ENCODE results near the gene CAMK2N2. TPM values are rescaled to one million over a fixed set of nuclear protein-coding genes. Genes with fewer than 3 reads are reported as not detected.

Gene CAMK2N2
- total and polyA plus RNA-seq, 2 donors (not counting 1 experiment from before 2014, with no cell fraction given): not detected

DNA sequence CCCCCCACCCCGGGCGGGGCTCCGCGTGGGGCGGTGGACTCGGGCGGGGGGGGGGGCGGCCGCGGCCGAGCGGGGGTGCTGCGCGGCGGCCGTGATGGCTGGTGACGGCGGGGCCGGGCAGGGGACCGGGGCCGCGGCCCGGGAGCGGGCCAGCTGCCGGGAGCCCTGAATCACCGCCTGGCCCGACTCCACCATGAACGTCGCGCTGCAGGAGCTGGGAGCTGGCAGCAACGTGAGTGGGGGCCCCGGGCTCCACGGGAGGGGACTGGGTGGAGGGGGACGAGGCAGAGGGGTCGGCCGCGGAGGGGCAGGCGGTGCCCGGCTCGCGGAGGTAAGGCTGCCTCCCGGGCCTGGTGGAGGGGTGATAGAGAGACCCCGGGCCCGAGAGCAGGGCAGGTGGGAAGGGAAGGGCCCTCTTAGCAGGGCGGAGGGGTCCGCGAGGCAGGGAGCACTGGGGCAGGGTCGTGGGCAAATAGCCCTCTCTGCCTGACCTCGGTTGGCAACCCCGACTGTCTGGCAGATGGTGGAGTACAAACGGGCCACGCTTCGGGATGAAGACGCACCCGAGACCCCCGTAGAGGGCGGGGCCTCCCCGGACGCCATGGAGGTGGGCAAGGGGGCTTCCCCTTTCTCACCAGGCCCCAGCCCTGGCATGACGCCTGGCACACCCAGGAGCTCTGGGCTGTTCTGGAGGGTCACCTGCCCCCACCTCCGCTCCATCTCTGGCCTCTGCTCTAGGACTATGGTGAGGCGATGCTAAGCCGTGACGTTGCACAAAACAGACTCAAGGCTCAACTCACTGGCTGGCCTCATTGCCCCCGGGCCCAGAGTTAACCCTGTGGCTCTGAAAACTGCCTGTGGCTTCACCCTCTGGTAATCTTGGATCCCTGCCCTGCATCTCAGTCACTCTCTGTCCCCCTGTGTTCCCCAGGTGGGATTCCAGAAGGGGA lies 14.9 kb upstream of the CAMK2N2 start, which contains the start of gene ECE2:
ECE2 (plus strand) TSS at position 62 of the 950 bp plus-strand sequence; CDS start at position 194, 132 bp downstream.
- ATAC-seq (ENCODE audit: low read depth): no peak
- no peaks in the 10 kb centered on the region for H3K79me2 ChIP-seq (ENCODE audit: control insufficient read depth, insufficient read depth, low read length)
- Mint-ChIP-seq H3K9me3 (ENCODE audit: insufficient read depth) (no peaks in the 10 kb centered on the region), H3K4me1 (peaks cover 4% of the 10 kb centered on the region), H3K27ac (no peak within 1 kb of the TSS), H3K4me3 (no peak within 1 kb of the TSS), H3K27me3 (peaks cover 60% of the 10 kb centered on the region)
- intact Hi-C loops (cut with micrococcal nuclease): no loop called here
- DNase-seq: peak; percentile 3
- POLR2A ChIA-PET: no interaction called here
- H3K4me3 ChIP-seq (ENCODE audit: control extremely low read depth in 1 of 5, extremely low read depth in 1 of 5, insufficient read depth in 1 of 5, low read depth in 2 of 5, low read length in 4 of 5): no peak within 1 kb of the TSS
- H3K9ac ChIP-seq (ENCODE audit: low read length): no peak within 1 kb of the TSS
- 19% methylated on average over 60 of the region's 65 CpGs for WGBS (ENCODE audit: insufficient coverage)
- no peaks in the 10 kb centered on the region for H4K20me1 ChIP-seq (ENCODE audit: control insufficient read depth, insufficient read depth, low read length, poor library complexity, severe bottlenecking)
- CTCF ChIA-PET: no interaction called here
- peaks cover 0 to 5% of the 10 kb centered on the region in 2 donors for H3K4me1 ChIP-seq (ENCODE audit: control insufficient read depth in 2 of 2, insufficient read depth in 2 of 2, low read length in 2 of 2)
- peaks cover 0 to 11% (median 0%) of the 10 kb centered on the region in 3 donors for H3K9me3 ChIP-seq (ENCODE audit: control extremely low read depth in 1 of 3, control insufficient read depth in 2 of 3, insufficient read depth in 1 of 3, low read length in 2 of 3)
- H2AFZ ChIP-seq (ENCODE audit: insufficient read depth, low read depth, low read length, poor library complexity, severe bottlenecking): no peak within 1 kb of the TSS
- peaks cover 0 to 44% (median 17%) of the 10 kb centered on the region in 4 experiments for H3K27me3 ChIP-seq (replicated peaks in 1 of 4; ENCODE audit: control extremely low read depth in 1 of 4, control insufficient read depth in 3 of 4, insufficient read depth in 4 of 4, low read length in 3 of 4)
- no peak within 1 kb of the TSS for H3K27ac ChIP-seq (ENCODE audit: low read length in 2 of 2)
- TF ChIP-seq, protein P1, sequence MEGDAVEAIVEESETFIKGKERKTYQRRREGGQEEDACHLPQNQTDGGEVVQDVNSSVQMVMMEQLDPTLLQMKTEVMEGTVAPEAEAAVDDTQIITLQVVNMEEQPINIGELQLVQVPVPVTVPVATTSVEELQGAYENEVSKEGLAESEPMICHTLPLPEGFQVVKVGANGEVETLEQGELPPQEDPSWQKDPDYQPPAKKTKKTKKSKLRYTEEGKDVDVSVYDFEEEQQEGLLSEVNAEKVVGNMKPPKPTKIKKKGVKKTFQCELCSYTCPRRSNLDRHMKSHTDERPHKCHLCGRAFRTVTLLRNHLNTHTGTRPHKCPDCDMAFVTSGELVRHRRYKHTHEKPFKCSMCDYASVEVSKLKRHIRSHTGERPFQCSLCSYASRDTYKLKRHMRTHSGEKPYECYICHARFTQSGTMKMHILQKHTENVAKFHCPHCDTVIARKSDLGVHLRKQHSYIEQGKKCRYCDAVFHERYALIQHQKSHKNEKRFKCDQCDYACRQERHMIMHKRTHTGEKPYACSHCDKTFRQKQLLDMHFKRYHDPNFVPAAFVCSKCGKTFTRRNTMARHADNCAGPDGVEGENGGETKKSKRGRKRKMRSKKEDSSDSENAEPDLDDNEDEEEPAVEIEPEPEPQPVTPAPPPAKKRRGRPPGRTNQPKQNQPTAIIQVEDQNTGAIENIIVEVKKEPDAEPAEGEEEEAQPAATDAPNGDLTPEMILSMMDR (IDR thresholded peaks at IDR 0.05): no peak
- no peak for TF ChIP-seq EZH2 (IDR thresholded peaks at IDR 0.05; ENCODE audit: borderline replicate concordance, insufficient read depth, low read depth, low read length, poor library complexity, severe bottlenecking)
- no peaks in the 10 kb centered on the region for H3K36me3 ChIP-seq (replicated peaks in 1 of 2; ENCODE audit: control extremely low read depth in 1 of 2, control insufficient read depth in 1 of 2, extremely low read depth in 1 of 2, insufficient read depth in 2 of 2, low read length in 1 of 2)
- no peak within 1 kb of the TSS for H3K4me2 ChIP-seq (replicated peaks; ENCODE audit: low read depth, low read length, poor library complexity, severe bottlenecking)

DNA sequence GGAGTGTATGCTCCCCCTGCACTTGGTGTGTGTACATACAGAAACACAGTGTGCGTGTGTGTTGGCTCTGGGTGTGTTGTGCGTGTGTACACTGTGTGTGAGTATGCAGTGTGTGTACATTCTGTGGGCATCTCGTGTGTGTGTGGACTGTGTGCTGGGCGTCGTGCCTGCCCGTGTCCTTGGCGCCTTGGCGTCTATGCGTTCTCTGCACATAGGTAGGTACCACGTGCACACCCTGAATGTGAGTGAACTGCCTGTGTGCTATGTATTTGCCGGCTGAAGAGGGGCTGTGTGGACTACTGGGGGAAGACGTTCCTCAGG lies 14.0 kb upstream of the CAMK2N2 start:
- ChIA-PET CTCF (no interaction called here), POLR2A (no interaction called here)
- H2AFZ ChIP-seq (ENCODE audit: insufficient read depth, low read depth, low read length, poor library complexity, severe bottlenecking): no peak overlapping the region
- no peak overlapping the region for H3K9ac ChIP-seq (ENCODE audit: low read length)
- DNase-seq: peak; percentile 3
- H3K27ac ChIP-seq (ENCODE audit: low read length in 2 of 2): no peak overlapping the region
- ATAC-seq (ENCODE audit: low read depth): no peak
- H3K4me1 Mint-ChIP-seq: peaks cover 4% of the 10 kb centered on the region
- no peak overlapping the region for H3K4me3 Mint-ChIP-seq
- H3K27me3 Mint-ChIP-seq: peaks cover 60% of the 10 kb centered on the region
- intact Hi-C loops (cut with micrococcal nuclease): no loop called here
- H3K79me2 ChIP-seq (ENCODE audit: control insufficient read depth, insufficient read depth, low read length): no peaks in the 10 kb centered on the region
- H3K4me3 ChIP-seq (ENCODE audit: control extremely low read depth in 1 of 5, extremely low read depth in 1 of 5, insufficient read depth in 1 of 5, low read depth in 2 of 5, low read length in 4 of 5): no peak overlapping the region
- peaks cover 0 to 11% (median 0%) of the 10 kb centered on the region in 3 donors for H3K9me3 ChIP-seq (ENCODE audit: control extremely low read depth in 1 of 3, control insufficient read depth in 2 of 3, insufficient read depth in 1 of 3, low read length in 2 of 3)
- no peak overlapping the region for H3K27ac Mint-ChIP-seq
- H3K36me3 ChIP-seq (replicated peaks in 1 of 2; ENCODE audit: control extremely low read depth in 1 of 2, control insufficient read depth in 1 of 2, extremely low read depth in 1 of 2, insufficient read depth in 2 of 2, low read length in 1 of 2): no peaks in the 10 kb centered on the region
- no peaks in the 10 kb centered on the region for H3K9me3 Mint-ChIP-seq (ENCODE audit: insufficient read depth)
- peaks cover 0 to 5% of the 10 kb centered on the region in 2 donors for H3K4me1 ChIP-seq (ENCODE audit: control insufficient read depth in 2 of 2, insufficient read depth in 2 of 2, low read length in 2 of 2)
- no peak overlapping the region for H3K4me2 ChIP-seq (replicated peaks; ENCODE audit: low read depth, low read length, poor library complexity, severe bottlenecking)
- TF ChIP-seq, protein P1 (IDR thresholded peaks at IDR 0.05): no peak
- TF ChIP-seq EZH2 (IDR thresholded peaks at IDR 0.05; ENCODE audit: borderline replicate concordance, insufficient read depth, low read depth, low read length, poor library complexity, severe bottlenecking): no peak
- no peaks in the 10 kb centered on the region for H4K20me1 ChIP-seq (ENCODE audit: control insufficient read depth, insufficient read depth, low read length, poor library complexity, severe bottlenecking)
- 82% methylated on average over 12 of the region's 12 CpGs for WGBS (ENCODE audit: insufficient coverage)
- peaks cover 0 to 47% (median 17%) of the 10 kb centered on the region in 4 experiments for H3K27me3 ChIP-seq (replicated peaks in 1 of 4; ENCODE audit: control extremely low read depth in 1 of 4, control insufficient read depth in 3 of 4, insufficient read depth in 4 of 4, low read length in 3 of 4)
